IMR-90 (cell line): Measurements from ENCODE around the gene CDK11B. TPM values are rescaled to one million over a fixed set of nuclear protein-coding genes. Genes with fewer than 3 reads are reported as not detected.

Experiments used
- ATAC-seq: fragments of 200-7000 bp; cut with Tn5 transposase; 2 replicates; pipeline ENCODE4 v1.9.1; 2020; ENCODE audit warnings: low read depth, mild to moderate bottlenecking, moderate library complexity
- BruUV-seq: library from RNA; stranded (reverse); fragments of 400-500 nt; replicated peaks from 2 replicates; lab custom pipeline; 2021; lab: Mats Ljungman, UMichigan
- CTCF ChIA-PET: fragments of 300-600 bp; formaldehyde crosslinking; extraction: SDS; loops from one replicate; lab custom pipeline; 2021; ENCODE audit warnings: antibody characterized with exemption; lab: Yijun Ruan, JAX
- POLR2A ChIA-PET: fragments of 300-600 bp; sonication (Branson Sonifier 250); formaldehyde crosslinking; loops from one replicate; lab custom pipeline; 2022; ENCODE audit warnings: antibody characterized with exemption; ENCODE audit not compliant: unreplicated experiment; lab: Charles Lee
- DNase-seq: peaks from one replicate; pipeline ENCODE4 v3.0.0; 2013
- H2AFZ ChIP-seq: replicated peaks from 2 replicates; pipeline ENCODE3; 2013; ENCODE audit warnings: low read length, mild to moderate bottlenecking; ENCODE audit not compliant: poor library complexity
- H2AK5ac ChIP-seq: 2 replicates; pipeline ENCODE4 v1.6.1; 2013; ENCODE audit warnings: low read depth, low read length, inconsistent platforms
- H2AK9ac ChIP-seq: replicated peaks from 2 replicates; pipeline ENCODE3; 2013; ENCODE audit warnings: mild to moderate bottlenecking, low read depth, low read length, moderate library complexity; ENCODE audit not compliant: poor library complexity
- H2BK120ac ChIP-seq: 2 replicates; pipeline ENCODE4 v1.6.1; 2013; ENCODE audit warnings: low read depth, low read length, inconsistent platforms
- H2BK15ac ChIP-seq: 3 replicates; pipeline ENCODE4 v1.6.1; 2013; ENCODE audit warnings: low read depth, low read length, inconsistent platforms
- H2BK20ac ChIP-seq: 2 replicates; pipeline ENCODE4 v1.6.1; 2013; ENCODE audit warnings: low read depth, mild to moderate bottlenecking, inconsistent platforms, low read length, moderate library complexity
- H2BK5ac ChIP-seq: 2 replicates; pipeline ENCODE4 v1.6.1; 2013; ENCODE audit warnings: mild to moderate bottlenecking, low read depth, low read length, inconsistent platforms; ENCODE audit not compliant: poor library complexity, severe bottlenecking
- H3K14ac ChIP-seq: replicated peaks from 2 replicates; pipeline ENCODE4 v1.6.1; 2013; ENCODE audit warnings: low read depth, low read length, inconsistent platforms
- H3K18ac ChIP-seq: 2 replicates; pipeline ENCODE4 v1.6.1; 2013; ENCODE audit warnings: low read depth, low read length, control low read depth
- H3K23ac ChIP-seq: 2 replicates; pipeline ENCODE4 v1.6.1; 2013; ENCODE audit warnings: low read depth, low read length, inconsistent platforms
- H3K27ac ChIP-seq: 2 replicates; pipeline ENCODE4 v1.5.1; 2013; ENCODE audit warnings: mild to moderate bottlenecking, control low read depth, low read length; ENCODE audit not compliant: insufficient read depth
- H3K27me3 ChIP-seq: 2 replicates; pipeline ENCODE4 v1.6.1; 2013; ENCODE audit warnings: low read length; ENCODE audit not compliant: control insufficient read depth, insufficient read depth
- H3K36me3 ChIP-seq: 2 replicates; pipeline ENCODE4 v1.6.1; 2013; ENCODE audit warnings: low read length, mixed read lengths; ENCODE audit not compliant: control insufficient read depth, insufficient read depth
- H3K4ac ChIP-seq: 2 replicates; pipeline ENCODE4 v1.6.1; 2013; ENCODE audit warnings: low read depth, low read length, inconsistent platforms
- H3K4me1 ChIP-seq: 2 replicates; pipeline ENCODE4 v1.6.1; 2013; ENCODE audit warnings: low read length, mixed read lengths; ENCODE audit not compliant: control insufficient read depth, insufficient read depth
- H3K4me2 ChIP-seq: 2 replicates; pipeline ENCODE4 v1.6.1; 2013; ENCODE audit warnings: low read depth, mild to moderate bottlenecking, control low read depth, low read length, moderate library complexity
- H3K4me3 ChIP-seq: 2 replicates; pipeline ENCODE4 v1.5.1; 2013; ENCODE audit warnings: low read depth, mild to moderate bottlenecking, control low read depth, low read length, moderate library complexity; ENCODE audit not compliant: insufficient read depth
- H3K56ac ChIP-seq: 2 replicates; pipeline ENCODE4 v1.6.1; 2013; ENCODE audit warnings: low read length, inconsistent platforms; ENCODE audit not compliant: insufficient read depth; ENCODE audit errors: extremely low read depth
- H3K79me1 ChIP-seq, 2 experiments: 2 replicates each; pipeline ENCODE4 v1.6.1; 2013; ENCODE audit warnings: low read length in 2 of 2, inconsistent platforms in 1 of 2, low read depth in 1 of 2
- H3K9ac ChIP-seq: 2 replicates; pipeline ENCODE4 v1.6.1; 2013; ENCODE audit warnings: low read depth, low read length, control low read depth
- H3K9me1 ChIP-seq: 2 replicates; pipeline ENCODE4 v1.6.1; 2013; ENCODE audit warnings: low read length, inconsistent platforms; ENCODE audit not compliant: insufficient read depth
- H3K9me3 ChIP-seq: 2 replicates; pipeline ENCODE4 v1.6.1; 2013; ENCODE audit warnings: low read length; ENCODE audit not compliant: control insufficient read depth, insufficient read depth
- H4K20me1 ChIP-seq: 2 replicates; pipeline ENCODE4 v1.6.1; 2013; ENCODE audit warnings: low read length, inconsistent platforms; ENCODE audit not compliant: insufficient read depth
- H4K5ac ChIP-seq: 2 replicates; pipeline ENCODE4 v1.6.1; 2013; ENCODE audit warnings: mild to moderate bottlenecking, low read depth, low read length, control low read depth
- H4K8ac ChIP-seq, 2 experiments: 2 replicates each; pipeline ENCODE4 v1.6.1; 2013; ENCODE audit warnings: low read depth in 2 of 2, low read length in 2 of 2, control low read depth in 1 of 2, inconsistent platforms in 1 of 2
- H4K91ac ChIP-seq: 2 replicates; pipeline ENCODE4 v1.6.1; 2013; ENCODE audit warnings: low read depth, low read length, inconsistent platforms; ENCODE audit not compliant: insufficient read depth
- BHLHE40 ChIP-seq: fragments of 150-350 bp; IDR thresholded peaks from 2 replicates; pipeline ENCODE4 v1.6.1; 2016; ENCODE audit warnings: mild to moderate bottlenecking, low read depth, low read length
- CEBPB ChIP-seq: IDR thresholded peaks from 2 replicates; pipeline ENCODE4 v1.6.1; 2012; ENCODE audit warnings: low read depth, low read length, improper control_type of control experiment
- CHD1 ChIP-seq: IDR thresholded peaks from 2 replicates; pipeline ENCODE4 v1.6.1; 2012; ENCODE audit warnings: low read depth, low read length, improper control_type of control experiment
- MAFK ChIP-seq: IDR thresholded peaks from 2 replicates; pipeline ENCODE4 v1.6.1; 2012; ENCODE audit warnings: low read depth, low read length, improper control_type of control experiment
- MAZ ChIP-seq: IDR thresholded peaks from 2 replicates; pipeline ENCODE4 v1.6.1; 2012; ENCODE audit warnings: low read depth, mild to moderate bottlenecking, low read length, improper control_type of control experiment, moderate library complexity, borderline replicate concordance
- MXI1 ChIP-seq: IDR thresholded peaks from 2 replicates; pipeline ENCODE4 v1.6.1; 2012; ENCODE audit warnings: low read depth, mild to moderate bottlenecking, low read length, moderate library complexity, borderline replicate concordance
- NFE2L2 ChIP-seq: fragments of 150-350 bp; IDR thresholded peaks from 2 replicates; pipeline ENCODE4 v1.6.1; 2016; ENCODE audit warnings: low read depth, mild to moderate bottlenecking, low read length
- RCOR1 ChIP-seq: IDR thresholded peaks from 2 replicates; pipeline ENCODE4 v1.6.1; 2012; ENCODE audit warnings: mild to moderate bottlenecking, low read length, improper control_type of control experiment; ENCODE audit not compliant: insufficient replicate concordance
- RFX5 ChIP-seq: IDR thresholded peaks from 2 replicates; pipeline ENCODE4 v1.8.0; 2012; ENCODE audit warnings: low read depth, mild to moderate bottlenecking, low read length, moderate library complexity
- SMC3 ChIP-seq: fragments of 150-350 bp; IDR thresholded peaks from 2 replicates; pipeline ENCODE4 v1.6.1; 2016; ENCODE audit warnings: low read depth, mild to moderate bottlenecking, antibody characterized with exemption, low read length, moderate library complexity
- WGBS, 2 experiments: methylation state at CpG; one replicate each; pipeline versions ENCODE4 v1.1.5 to v1.1.7; 2013; ENCODE audit warnings: missing lambda C conversion rate in 2 of 2; ENCODE audit not compliant: insufficient read length in 1 of 2; ENCODE audit errors: extremely low coverage in 2 of 2; 5-methylcytosine and 5-hydroxymethylcytosine counted together
- dilution Hi-C: fragments of 300-500 bp; cut with HindIII; formaldehyde crosslinking; loops from one replicate; pipeline ENCODE4 v1.14.3; 2018; ENCODE audit warnings: low sequenced_read_pairs; ENCODE audit not compliant: unreplicated experiment
- in situ Hi-C: fragments of 300-500 bp; cut with MboI; formaldehyde crosslinking; loops from 3 replicates; pipeline ENCODE4 v1.14.3; 2019; ENCODE audit warnings: low sequenced_read_pairs, inconsistent platforms, mixed read lengths
- intact Hi-C: fragments of 100-400 bp; cut with micrococcal nuclease; formaldehyde crosslinking; loops from 2 replicates; pipeline ENCODE4 v1.10.0; 2022
- polyA plus RNA-seq, 3 experiments: library from polyadenylated mRNA; depleted of rRNA; stranded (reverse); fragments of >200 nt; gene quantifications; 2 replicates each; pipeline ENCODE4 v1.2.3, GENCODE V29; 2012; ENCODE audit warnings: low replicate concordance in 1 of 3
- total RNA-seq: library from RNA; depleted of rRNA; stranded (reverse); fragments of >200 nt; gene quantifications from 2 replicates; pipeline ENCODE4 v1.2.3, GENCODE V29; 2012
- TF ChIP-seq, protein P1 (sequence below): conservative IDR thresholded peaks from 2 replicates; pipeline ENCODE4 v1.5.1; 2012; ENCODE audit warnings: mild to moderate bottlenecking, low read depth, low read length, improper control_type of control experiment

CDK11B gene
- total and polyA plus RNA-seq, 2 of the 4 experiments (the other 2 are of a cell fraction) = 8.2 to 19.1 TPM

DNA sequence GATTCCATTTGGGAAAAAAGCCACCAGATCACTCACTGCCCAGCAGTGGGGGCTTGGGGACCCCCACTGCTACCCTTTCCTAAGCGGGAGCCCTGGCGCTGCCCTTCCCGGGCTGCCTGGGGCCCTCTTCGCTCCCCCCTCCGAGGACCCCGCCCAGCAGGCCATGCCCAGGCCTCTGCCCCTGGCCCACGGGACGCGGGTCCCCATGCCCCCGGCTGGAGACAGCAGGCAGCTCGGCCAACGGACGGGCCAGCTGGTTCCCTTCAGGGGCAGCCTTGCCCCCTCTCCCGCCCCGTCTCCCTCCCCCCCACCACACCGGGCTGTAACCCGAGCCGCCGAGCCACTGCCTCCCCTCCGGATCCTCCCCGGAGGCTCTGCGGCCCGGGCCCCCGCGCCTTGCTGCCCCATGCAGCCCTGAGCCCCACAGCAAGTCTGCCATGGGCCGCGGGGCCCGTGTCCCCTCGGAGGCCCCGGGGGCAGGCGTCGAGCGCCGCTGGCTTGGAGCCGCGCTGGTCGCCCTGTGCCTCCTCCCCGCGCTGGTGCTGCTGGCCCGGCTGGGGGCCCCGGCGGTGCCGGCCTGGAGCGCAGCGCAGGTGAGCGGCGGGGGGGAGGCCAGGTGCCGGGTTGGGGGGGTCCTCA is 26.9 kb downstream of the CDK11B start, which contains the start of gene MMP23B:
MMP23B (plus strand) TSS at position 392 of the 639 bp plus-strand sequence; CDS start at position 438, 46 bp downstream.
- no peak within 1 kb of the TSS for H3K9ac ChIP-seq
- peak within 1 kb of the TSS; percentile 13; the same call in 1 of the 2 replicates for H3K4me3 ChIP-seq
- no peaks in the 10 kb centered on the region for H3K9me1 ChIP-seq
- no peak within 1 kb of the TSS; the same call in 1 of the 2 replicates for H2AK5ac ChIP-seq
- no peak within 1 kb of the TSS for H2BK120ac ChIP-seq
- no peak within 1 kb of the TSS for H3K18ac ChIP-seq
- no peak within 1 kb of the TSS for H3K23ac ChIP-seq
- H2BK15ac ChIP-seq = no peak within 1 kb of the TSS
- H3K56ac ChIP-seq = no peak within 1 kb of the TSS
- no peaks in the 10 kb centered on the region; the same call in 1 of the 2 replicates for H3K4me1 ChIP-seq
- no peak within 1 kb of the TSS for H2BK20ac ChIP-seq
- ATAC-seq = peak; percentile 61
- dilution Hi-C loops (no loop called here), intact Hi-C loops (no loop called here), in situ Hi-C loops (no loop called here)
- no peak within 1 kb of the TSS for H3K14ac ChIP-seq
- H4K8ac ChIP-seq = peak within 1 kb of the TSS in 1 of 2 experiments; percentile 16; a peak in 1 of 4 replicates
- H4K5ac ChIP-seq = no peak within 1 kb of the TSS
- H3K4ac ChIP-seq = no peak within 1 kb of the TSS
- WGBS, 2 experiments = 35% methylated on average over 16 of the region's 48 CpGs; no CpG with 5 or more reads in 1 of the 2 experiments
- TF ChIP-seq CEBPB (no peak), RCOR1 (no peak), MAZ (no peak), NFE2L2 (no peak), CHD1 (no peak), MAFK (no peak), SMC3 (no peak), RFX5 (no peak), BHLHE40 (no peak), MXI1 (no peak)
- TF ChIP-seq, protein P1, sequence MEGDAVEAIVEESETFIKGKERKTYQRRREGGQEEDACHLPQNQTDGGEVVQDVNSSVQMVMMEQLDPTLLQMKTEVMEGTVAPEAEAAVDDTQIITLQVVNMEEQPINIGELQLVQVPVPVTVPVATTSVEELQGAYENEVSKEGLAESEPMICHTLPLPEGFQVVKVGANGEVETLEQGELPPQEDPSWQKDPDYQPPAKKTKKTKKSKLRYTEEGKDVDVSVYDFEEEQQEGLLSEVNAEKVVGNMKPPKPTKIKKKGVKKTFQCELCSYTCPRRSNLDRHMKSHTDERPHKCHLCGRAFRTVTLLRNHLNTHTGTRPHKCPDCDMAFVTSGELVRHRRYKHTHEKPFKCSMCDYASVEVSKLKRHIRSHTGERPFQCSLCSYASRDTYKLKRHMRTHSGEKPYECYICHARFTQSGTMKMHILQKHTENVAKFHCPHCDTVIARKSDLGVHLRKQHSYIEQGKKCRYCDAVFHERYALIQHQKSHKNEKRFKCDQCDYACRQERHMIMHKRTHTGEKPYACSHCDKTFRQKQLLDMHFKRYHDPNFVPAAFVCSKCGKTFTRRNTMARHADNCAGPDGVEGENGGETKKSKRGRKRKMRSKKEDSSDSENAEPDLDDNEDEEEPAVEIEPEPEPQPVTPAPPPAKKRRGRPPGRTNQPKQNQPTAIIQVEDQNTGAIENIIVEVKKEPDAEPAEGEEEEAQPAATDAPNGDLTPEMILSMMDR = no peak
- H3K9me3 ChIP-seq = no peaks in the 10 kb centered on the region
- H2AFZ ChIP-seq = peak within 1 kb of the TSS; percentile 63
- CTCF ChIA-PET = no interaction called here
- H3K27me3 ChIP-seq = no peaks in the 10 kb centered on the region
- H3K79me1 ChIP-seq = no peaks in the 10 kb centered on the region
- H3K4me2 ChIP-seq = no peak within 1 kb of the TSS; the same call in 1 of the 2 replicates
- H2BK5ac ChIP-seq = no peak within 1 kb of the TSS
- H4K20me1 ChIP-seq = no peaks in the 10 kb centered on the region
- peak within 1 kb of the TSS; percentile 88 for H2AK9ac ChIP-seq
- DNase-seq = no peak
- H3K36me3 ChIP-seq = peaks cover 22% of the 10 kb centered on the region
- no peak within 1 kb of the TSS for H4K91ac ChIP-seq
- BruUV-seq = no TSS peak
- POLR2A ChIA-PET = no interaction called here
- no peak within 1 kb of the TSS for H3K27ac ChIP-seq
